22Rv1 (cell line): ENCODE data around the gene CDRT15.

Experiments used
- ZFX ChIP-seq: fragments of 450-650 bp; IDR thresholded peaks from 2 replicates; pipeline ENCODE4 v1.6.1; 2017; ENCODE audit warnings: antibody characterized with exemption, borderline replicate concordance
- TF ChIP-seq, protein P1 (sequence below): fragments of 450-650 bp; IDR thresholded peaks from 2 replicates; pipeline ENCODE4 v1.5.1; 2017; ENCODE audit warnings: mild to moderate bottlenecking

DNA sequence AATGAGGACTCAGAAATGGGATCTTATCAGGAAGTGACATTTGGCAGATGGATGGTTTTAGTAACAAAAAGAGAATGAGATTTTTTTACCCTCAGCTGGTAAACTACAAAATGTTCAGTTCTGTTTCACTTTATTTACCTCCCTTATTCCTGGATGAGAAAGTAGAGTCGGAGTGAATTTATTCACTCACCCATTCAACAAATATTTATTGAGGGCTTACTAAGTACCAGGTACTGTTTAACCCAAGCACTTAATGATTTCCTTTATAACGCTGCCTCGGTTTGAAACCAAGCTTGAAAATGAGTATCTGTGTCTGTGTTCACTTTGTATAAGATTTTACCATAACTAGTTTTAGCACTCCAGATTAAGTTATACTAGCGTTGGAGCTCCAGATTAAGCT is 38.1 kb downstream of the CDRT15 start:
- TF ChIP-seq, protein P1, sequence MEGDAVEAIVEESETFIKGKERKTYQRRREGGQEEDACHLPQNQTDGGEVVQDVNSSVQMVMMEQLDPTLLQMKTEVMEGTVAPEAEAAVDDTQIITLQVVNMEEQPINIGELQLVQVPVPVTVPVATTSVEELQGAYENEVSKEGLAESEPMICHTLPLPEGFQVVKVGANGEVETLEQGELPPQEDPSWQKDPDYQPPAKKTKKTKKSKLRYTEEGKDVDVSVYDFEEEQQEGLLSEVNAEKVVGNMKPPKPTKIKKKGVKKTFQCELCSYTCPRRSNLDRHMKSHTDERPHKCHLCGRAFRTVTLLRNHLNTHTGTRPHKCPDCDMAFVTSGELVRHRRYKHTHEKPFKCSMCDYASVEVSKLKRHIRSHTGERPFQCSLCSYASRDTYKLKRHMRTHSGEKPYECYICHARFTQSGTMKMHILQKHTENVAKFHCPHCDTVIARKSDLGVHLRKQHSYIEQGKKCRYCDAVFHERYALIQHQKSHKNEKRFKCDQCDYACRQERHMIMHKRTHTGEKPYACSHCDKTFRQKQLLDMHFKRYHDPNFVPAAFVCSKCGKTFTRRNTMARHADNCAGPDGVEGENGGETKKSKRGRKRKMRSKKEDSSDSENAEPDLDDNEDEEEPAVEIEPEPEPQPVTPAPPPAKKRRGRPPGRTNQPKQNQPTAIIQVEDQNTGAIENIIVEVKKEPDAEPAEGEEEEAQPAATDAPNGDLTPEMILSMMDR: no peak
- no peak for TF ChIP-seq ZFX
